Measurements from ENCODE around the gene LRP2. TPM values are rescaled to one million over a fixed set of nuclear protein-coding genes. Genes with fewer than 3 reads are reported as not detected.

LRP2 gene
- total and polyA plus RNA-seq, 2 of the 8 experiments (the other 6 are each of a cell fraction or from before 2014, with no cell fraction given): 2.0 to 2.9 TPM

GRCh38 chr2:169349535-169349934, 12.8 kb downstream of the LRP2 start:
- DNase-seq (ENCODE audit: low read depth in 1 of 2, low spot score in 2 of 2): no peak
- no peak overlapping the region for H3K23ac ChIP-seq (ENCODE audit: insufficient read length)
- ChIA-PET POLR2A (ENCODE audit: partially characterized antibody) (no interaction called here), CTCF (ENCODE audit: partially characterized antibody) (no interaction called here)
- no peaks in the 10 kb centered on the region for H3K9me3 ChIP-seq (ENCODE audit: insufficient read depth in 2 of 2, low read depth in 1 of 2, low read length in 1 of 2)
- H3K79me2 ChIP-seq (ENCODE audit: control insufficient read depth in 1 of 2, insufficient read depth in 2 of 2, low read length in 2 of 2): no peaks in the 10 kb centered on the region
- H2BK120ac ChIP-seq (replicated peaks; ENCODE audit: low read depth, low read length): no peak overlapping the region
- no peak overlapping the region for H3K14ac ChIP-seq (ENCODE audit: insufficient read length)
- no peaks in the 10 kb centered on the region; a peak in 1 of 7 replicates for H3K27me3 ChIP-seq (replicated peaks in 1 of 4; ENCODE audit: control insufficient read depth in 3 of 4, extremely low read depth in 1 of 4, insufficient read depth in 3 of 4, low read length in 3 of 4)
- no peak overlapping the region for H2BK20ac ChIP-seq (ENCODE audit: low read length)
- H3K9ac ChIP-seq (replicated peaks in 1 of 4; ENCODE audit: extremely low read depth in 1 of 4, low read depth in 3 of 4, low read length in 3 of 4): no peak overlapping the region
- H4K20me1 ChIP-seq (replicated peaks in 1 of 2; ENCODE audit: control insufficient read depth in 1 of 2, insufficient read depth in 2 of 2, low read length in 2 of 2): no peaks in the 10 kb centered on the region
- no peaks in the 10 kb centered on the region for H3K23me2 ChIP-seq (ENCODE audit: low read depth, low read length)
- H3K36me3 ChIP-seq (ENCODE audit: control insufficient read depth in 2 of 4, insufficient read depth in 4 of 4, low read length in 3 of 4): no peaks in the 10 kb centered on the region
- H2BK15ac ChIP-seq (ENCODE audit: low read length): no peak overlapping the region
- H3K27ac ChIP-seq (ENCODE audit: low read depth, low read length): no peak overlapping the region
- no peak overlapping the region for H3K4me3 ChIP-seq (ENCODE audit: extremely low read depth in 1 of 4, insufficient read depth in 2 of 4, low read depth in 3 of 4, low read length in 4 of 4)
- FAIRE-seq: no peak
- H3K56ac ChIP-seq (replicated peaks; ENCODE audit: insufficient read length, low read depth, low read length): no peak overlapping the region
- H2BK12ac ChIP-seq (ENCODE audit: low read depth, low read length): no peak overlapping the region
- no peaks in the 10 kb centered on the region for H3K4me1 ChIP-seq (replicated peaks in 1 of 4; ENCODE audit: control insufficient read depth in 3 of 4, insufficient read depth in 4 of 4, low read length in 3 of 4)
- H4K8ac ChIP-seq (ENCODE audit: extremely low read depth, insufficient read depth, low read length): no peak overlapping the region
- no peak overlapping the region for H4K91ac ChIP-seq (replicated peaks; ENCODE audit: insufficient read length, low read length)
- no peaks in the 10 kb centered on the region for H3K79me1 ChIP-seq (ENCODE audit: low read depth, low read length)
- no peak overlapping the region for H2AK5ac ChIP-seq (ENCODE audit: low read depth, low read length)
- 86% methylated on average over 2 of the region's 2 CpGs; no CpG with 5 or more reads in 1 of the 2 experiments for WGBS, 2 experiments (ENCODE audit: extremely low coverage in 1 of 2, insufficient coverage in 1 of 2, insufficient read length in 1 of 2, insufficient replicate concordance in 2 of 2, low coverage in 1 of 2, low lambda C conversion rate in 2 of 2, missing lambda C conversion rate in 1 of 2)
- H3K4ac ChIP-seq (replicated peaks; ENCODE audit: insufficient read length, low read depth, low read length): no peak overlapping the region
- no peak overlapping the region for H2AFZ ChIP-seq (ENCODE audit: low read length)
- no peak overlapping the region for H3K4me2 ChIP-seq (ENCODE audit: insufficient read depth in 1 of 2, low read depth in 2 of 2, low read length in 2 of 2)
- no peak overlapping the region for H2BK5ac ChIP-seq (ENCODE audit: low read depth, low read length)
- H3K18ac ChIP-seq (ENCODE audit: extremely low read depth, low read length): no peak overlapping the region
- no peak overlapping the region for H4K5ac ChIP-seq (ENCODE audit: insufficient read length, low read depth, low read length)
- TF ChIP-seq CTBP2 (IDR thresholded peaks at IDR 0.05; ENCODE audit: borderline replicate concordance, insufficient read depth, insufficient read length, low read length) (no peak), POLR2AphosphoS5 (IDR thresholded peaks at IDR 0.05; ENCODE audit: low read depth, low read length) (no peak), CBX5 (IDR thresholded peaks at IDR 0.05; ENCODE audit: low read depth, low read length) (no peak)

Data from H1 (cell line).